Stimulated activated CD4-positive, alpha-beta T cell treated with anti-CD3 and anti-CD28 coated beads, Interleukin-2, amount 100 ng/mL, for 48 hours (primary cell): ENCODE data around the gene TEX44.

Source experiments
- DNase-seq, 2 donors: peaks; one replicate each; pipeline ENCODE4 v3.0.0-alpha.2; 2020

Gene TEX44

GRCh38 chr2:231634951-231635875, 42.5 kb downstream of the TEX44 start:
- no peak for DNase-seq

DNA sequence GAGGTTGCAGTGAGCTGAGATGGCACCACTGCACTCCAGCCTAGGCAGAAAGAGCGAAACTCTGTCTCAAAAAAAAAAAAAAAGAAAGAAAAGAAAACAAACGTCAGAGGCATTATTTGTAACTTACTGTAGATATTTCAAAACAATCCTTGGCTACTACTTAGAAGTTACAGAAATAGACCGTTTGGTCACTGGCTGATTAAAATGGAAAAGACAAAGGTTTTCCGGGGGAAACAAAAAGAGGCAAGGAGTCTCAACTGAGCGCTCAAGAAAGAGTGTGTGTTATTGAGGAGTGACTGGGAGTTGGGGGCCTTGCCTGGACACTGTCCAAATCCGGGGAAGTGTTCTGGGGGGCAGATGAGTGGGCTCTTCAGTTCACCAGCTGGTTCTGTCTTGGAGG, 47.6 kb downstream of the TEX44 start:
- no peak for DNase-seq

DNA sequence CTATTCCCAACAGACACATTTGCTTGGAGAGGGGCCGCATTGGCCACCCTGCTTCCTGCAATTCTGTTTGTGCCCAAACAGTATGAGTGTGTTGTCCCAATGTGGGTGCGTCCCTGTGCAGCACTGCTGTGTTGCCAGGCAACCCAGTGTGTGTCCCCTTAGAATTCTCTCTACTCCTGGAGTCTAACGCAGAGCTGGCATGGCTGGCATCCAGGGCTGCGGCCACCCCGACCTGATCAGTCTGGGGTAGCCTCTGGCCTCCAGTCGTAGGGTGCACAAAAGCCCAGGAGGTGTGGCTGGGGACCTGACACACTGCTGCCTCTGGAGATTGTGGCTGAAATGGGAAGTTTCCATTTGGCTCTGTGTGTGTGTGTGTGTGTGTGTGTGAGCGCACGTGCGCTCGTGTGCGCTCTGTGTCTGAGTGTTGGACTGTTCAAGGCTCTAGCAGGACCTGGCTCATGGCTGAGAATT, 48.0 kb downstream of the TEX44 start:
- DNase-seq: no peak

DNA sequence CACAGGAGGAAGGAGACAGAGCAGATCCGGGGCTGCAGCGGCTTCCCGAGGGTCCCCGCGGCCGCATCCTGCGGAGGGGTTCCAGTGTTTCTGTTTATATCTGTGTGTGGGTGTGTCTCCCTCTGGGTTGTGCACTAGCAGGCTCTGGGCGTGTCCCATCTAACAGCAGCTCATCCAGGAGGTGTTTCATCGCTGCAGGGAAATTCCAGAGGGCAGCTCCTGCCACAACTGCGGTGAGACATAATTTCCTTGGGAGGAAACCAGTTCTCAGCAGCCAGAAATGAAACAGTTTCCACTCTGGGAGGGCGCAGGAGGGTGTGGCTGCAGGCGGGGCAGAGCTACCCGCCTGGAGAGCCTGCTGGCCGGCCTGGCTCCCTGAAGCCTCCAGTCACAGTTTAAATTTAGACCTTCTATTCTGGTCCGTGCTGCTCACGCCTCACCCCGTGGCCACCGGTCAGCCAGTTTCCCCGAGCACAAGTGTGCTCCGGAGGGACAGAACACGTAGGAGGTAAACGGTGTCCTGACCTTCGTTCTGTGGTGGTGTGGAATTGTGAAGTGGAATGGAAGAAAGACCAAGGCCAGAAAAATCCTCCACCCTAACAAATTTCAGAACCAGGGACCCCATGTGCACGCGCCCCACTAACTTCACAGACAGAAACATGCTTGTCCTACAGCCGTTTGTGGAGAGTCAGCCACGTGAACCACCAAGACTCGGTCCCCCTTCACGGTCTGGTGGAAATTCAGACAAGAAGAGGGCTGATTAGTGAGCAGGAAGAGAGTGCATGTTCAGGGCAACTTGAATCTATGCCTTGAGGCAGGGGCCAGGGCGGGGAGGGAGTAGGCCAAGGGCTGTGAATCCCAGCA, 50.2 kb downstream of the TEX44 start:
- peak; percentile 46 to 55 for DNase-seq

GRCh38 chr2:231643495-231643888, 50.8 kb downstream of the TEX44 start:
- no peak for DNase-seq
